ENCODE results near the gene WIPF3.
"Not testable (repeated sequence)": the region's sequence is repeated elsewhere in the genome, so short reads cannot be mapped to it uniquely, and the experiment has no call there.

Gene WIPF3

GRCh38 chr7:29881724-29882123 is 75.4 kb downstream of the WIPF3 start:
- DNase-seq (ENCODE audit: low spot score): no peak

GRCh38 chr7:29882481-29882880 is 76.2 kb downstream of the WIPF3 start:
- no peak for DNase-seq (ENCODE audit: low spot score)

GRCh38 chr7:29883462-29884398 is 77.4 kb downstream of the WIPF3 start:
- DNase-seq (ENCODE audit: low spot score): no peak

- no peak for DNase-seq (ENCODE audit: low spot score)
These were observed 78.3 kb downstream of the WIPF3 start for GRCh38 chr7:29884399-29885272.

GRCh38 chr7:29885626-29886025 is 79.3 kb downstream of the WIPF3 start:
- DNase-seq (ENCODE audit: low spot score): no peak

GRCh38 chr7:29886827-29887226 is 80.5 kb downstream of the WIPF3 start:
- no peak for DNase-seq (ENCODE audit: low spot score)

- DNase-seq (ENCODE audit: low spot score): peak; percentile 2
These were observed 81.7 kb downstream of the WIPF3 start for GRCh38 chr7:29888006-29888405.

- no peak for DNase-seq (ENCODE audit: low spot score)
These were observed 83.0 kb downstream of the WIPF3 start for GRCh38 chr7:29889288-29889687.

GRCh38 chr7:29890251-29890650 is 83.9 kb downstream of the WIPF3 start:
- DNase-seq (ENCODE audit: low spot score): no peak

GRCh38 chr7:29890786-29891185 is 84.5 kb downstream of the WIPF3 start:
- DNase-seq (ENCODE audit: low spot score): not testable (repeated sequence)

GRCh38 chr7:29891766-29892165 is 85.5 kb downstream of the WIPF3 start:
- DNase-seq (ENCODE audit: low spot score): no peak

- DNase-seq (ENCODE audit: low spot score): no peak
These were observed 85.9 kb downstream of the WIPF3 start for GRCh38 chr7:29892231-29892630.

GRCh38 chr7:29893351-29893965 is 87.2 kb downstream of the WIPF3 start:
- no peak for DNase-seq (ENCODE audit: low spot score)

- DNase-seq (ENCODE audit: low spot score): no peak
These were observed 87.9 kb downstream of the WIPF3 start for GRCh38 chr7:29894256-29894655.

- no peak for DNase-seq (ENCODE audit: low spot score)
These were observed 89.3 kb downstream of the WIPF3 start for GRCh38 chr7:29895559-29895958.

- no peak for DNase-seq (ENCODE audit: low spot score)
These were observed 90.5 kb downstream of the WIPF3 start for GRCh38 chr7:29896685-29897411.

- no peak for DNase-seq (ENCODE audit: low spot score)
These were observed 92.0 kb downstream of the WIPF3 start for GRCh38 chr7:29898301-29898700.

GRCh38 chr7:29900745-29901144 is 94.4 kb downstream of the WIPF3 start:
- no peak for DNase-seq (ENCODE audit: low spot score)

- no peak for DNase-seq (ENCODE audit: low spot score)
These were observed 100.1 kb downstream of the WIPF3 start for GRCh38 chr7:29906200-29907022.

GRCh38 chr7:29914180-29914579 is 107.9 kb downstream of the WIPF3 start:
- DNase-seq (ENCODE audit: low spot score): no peak

Measured in GM03348 (cell line).